NCI-H187 treated with DMSO at 0.1 percent for 48 hours (cell line): ENCODE data around the gene SOCS7.
A peak's percentile ranks its signal among the peaks of the same experiment; 100 is the strongest.

Experiments used
- DNase-seq: peaks from one replicate; lab custom pipeline; 2025; lab: John Stamatoyannopoulos, UW

SOCS7 gene

DNA sequence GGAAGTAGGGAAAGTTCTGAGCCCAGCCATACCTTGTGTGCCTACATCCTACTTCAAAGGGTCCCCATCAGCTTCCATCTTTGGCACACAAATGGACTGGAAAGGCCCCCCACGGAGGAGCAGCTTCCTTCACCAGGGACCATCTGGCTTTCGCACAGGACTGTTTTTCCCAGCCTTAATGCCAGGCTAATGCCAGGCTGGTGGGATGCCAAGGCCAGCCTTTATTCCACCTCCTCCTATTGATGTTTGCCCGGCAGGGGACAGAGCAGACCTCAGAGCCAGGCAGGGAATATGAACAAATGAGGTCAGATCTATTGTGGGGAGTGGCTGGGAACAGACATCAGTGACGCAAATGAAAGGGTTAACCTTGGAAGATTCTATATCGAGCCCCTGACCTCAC lies 13.6 kb upstream of the SOCS7 start:
- DNase-seq, result no peak

DNA sequence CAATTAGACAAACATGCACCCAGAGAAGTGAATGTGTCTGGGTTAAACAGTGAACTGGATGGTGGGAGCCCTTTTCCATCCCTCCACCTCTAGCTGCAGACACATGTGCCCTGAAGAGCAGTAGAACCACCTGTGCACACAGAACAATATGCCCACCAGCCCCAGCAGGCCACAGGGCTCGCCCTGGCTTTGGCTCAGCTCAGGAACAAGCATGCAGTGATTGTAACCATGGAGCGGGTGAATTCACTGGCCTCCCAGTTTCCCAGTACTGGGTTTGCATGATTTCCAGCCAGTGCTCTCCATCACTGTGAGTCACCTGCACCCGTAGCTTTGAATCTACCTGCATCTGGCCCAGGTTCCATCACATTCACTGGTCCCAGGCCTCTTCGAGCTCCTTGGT lies 13.1 kb upstream of the SOCS7 start:
- DNase-seq, result no peak

DNA sequence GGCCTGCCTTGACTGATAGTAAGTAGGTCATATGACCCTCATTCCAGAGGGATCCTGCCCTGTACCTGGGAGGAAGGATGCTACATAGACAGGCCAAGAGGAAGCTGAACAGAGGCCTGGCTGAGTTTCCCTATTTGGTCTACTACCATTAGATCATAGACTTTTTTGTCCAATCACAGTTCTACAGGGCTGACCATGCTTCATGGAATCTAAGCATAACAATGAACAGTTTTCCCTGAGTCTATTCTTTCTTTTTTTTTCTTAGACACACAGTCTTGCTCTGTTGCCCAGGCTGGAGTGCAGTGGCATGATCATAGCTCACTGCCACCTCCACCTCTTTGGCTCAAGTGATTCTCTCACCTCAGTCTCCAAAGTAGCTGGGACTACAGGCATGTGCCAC lies 11.8 kb upstream of the SOCS7 start:
- DNase-seq, result no peak

DNA sequence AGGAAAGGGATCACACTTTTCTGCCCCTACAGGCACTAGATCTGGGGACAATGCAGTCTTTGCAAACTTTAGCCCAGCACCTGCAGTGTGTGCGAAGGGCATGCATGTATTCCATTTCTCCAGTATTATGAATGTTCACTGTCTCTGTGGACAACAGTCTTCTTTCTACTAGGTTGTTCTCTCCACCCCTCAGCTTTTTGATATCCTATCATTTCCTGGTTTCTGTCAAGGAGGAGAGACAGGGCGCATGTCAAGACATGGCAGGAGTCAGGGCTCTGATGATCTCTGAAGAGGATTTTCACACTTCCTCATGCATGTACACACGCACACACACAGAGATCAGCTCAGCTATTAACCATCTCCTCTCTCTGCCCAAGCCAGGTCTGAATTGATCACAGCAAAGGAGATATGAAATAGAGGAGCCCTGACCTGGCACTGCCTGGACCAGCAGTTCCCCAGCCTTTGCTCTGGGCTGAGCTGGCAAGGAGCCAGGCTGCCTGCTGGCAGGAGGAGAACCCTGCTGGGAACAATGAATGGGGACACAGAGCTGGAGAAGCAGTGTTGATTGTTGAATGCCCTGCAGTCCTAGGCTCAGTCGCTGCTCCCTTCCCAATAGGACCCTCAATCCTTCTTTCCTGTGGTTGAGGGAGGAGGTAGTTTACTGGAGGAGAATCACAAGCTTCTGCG lies 10.5 kb upstream of the SOCS7 start:
- peak; percentile 39 for DNase-seq

DNA sequence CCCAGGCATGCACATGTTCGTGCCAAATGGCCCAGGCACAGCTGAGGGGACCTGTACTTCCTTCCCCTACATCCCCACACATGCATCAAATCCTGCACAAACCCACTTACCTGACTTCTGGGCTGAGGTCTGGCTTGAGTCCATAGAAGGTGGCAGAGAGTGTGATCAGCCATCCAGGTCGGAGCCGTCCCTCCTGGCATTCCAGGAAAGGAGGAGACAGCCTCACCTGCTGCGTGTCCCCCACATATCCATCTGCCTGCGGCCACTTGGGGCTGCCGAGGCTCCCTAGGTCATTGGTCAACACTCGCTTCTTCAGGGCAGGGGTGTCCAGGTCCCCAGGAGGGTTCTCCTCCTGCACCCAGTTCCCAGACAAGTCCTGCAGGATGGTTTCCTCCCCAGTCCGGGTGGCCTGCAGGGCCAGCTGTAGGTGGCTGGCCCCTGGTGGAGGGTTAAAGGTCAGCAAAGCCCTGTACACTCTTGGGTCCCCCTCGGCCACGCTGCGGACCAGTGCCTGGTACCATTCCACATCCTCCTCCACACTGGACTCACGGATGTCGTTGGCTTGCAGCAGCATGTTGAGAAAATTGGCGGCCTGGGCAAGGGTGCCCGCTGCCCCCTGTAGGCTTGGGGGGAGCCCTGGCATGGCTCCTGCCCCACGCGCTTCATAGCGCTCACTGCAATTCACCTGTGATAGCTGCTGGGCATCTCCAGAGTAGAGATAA lies 8.6 kb upstream of the SOCS7 start:
- no peak for DNase-seq

DNA sequence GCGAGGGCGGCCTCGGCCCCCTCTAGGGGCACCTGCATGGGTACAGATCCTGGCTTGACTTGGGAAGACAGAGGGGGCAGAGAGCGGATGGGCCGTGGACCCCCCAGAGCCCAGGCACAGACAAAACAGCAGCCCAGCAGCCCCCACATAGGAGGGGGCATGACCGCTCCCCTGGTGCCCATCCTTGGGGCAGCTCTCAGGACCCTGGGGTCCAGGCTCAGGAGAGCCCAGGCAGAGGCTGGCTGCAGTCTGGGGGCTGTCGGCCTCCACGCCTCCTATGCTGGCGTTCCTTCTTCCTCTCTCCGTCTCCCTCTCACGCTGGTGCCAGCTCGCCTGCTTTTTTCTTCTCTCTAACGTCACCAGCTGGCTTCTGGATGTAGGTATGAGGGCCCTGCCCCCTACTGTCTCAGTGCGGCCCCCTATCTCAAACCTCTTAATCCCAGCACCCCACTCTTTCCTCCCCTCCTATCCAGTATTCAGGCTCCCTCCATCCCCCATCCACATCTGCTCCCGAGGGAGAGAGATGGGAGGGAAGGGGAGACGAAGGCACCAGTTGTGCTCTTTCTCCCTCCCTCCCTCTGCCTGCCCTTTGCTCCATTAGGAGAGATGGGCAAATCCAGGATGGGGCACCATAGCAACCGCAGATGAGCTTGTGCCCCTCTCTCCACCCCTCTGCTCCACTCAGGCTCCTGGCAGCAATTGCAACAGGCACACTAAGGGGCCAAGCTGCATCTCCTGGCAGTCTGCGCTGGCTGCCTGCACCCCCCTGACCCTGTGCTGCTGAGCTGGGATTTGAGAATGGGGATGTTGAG lies 7.8 kb upstream of the SOCS7 start, which contains the start of gene GPR179:
Gene GPR179, minus strand, starts transcription at position 349 of the 812 bp plus-strand sequence. Its CDS starts 167 bp downstream, at position 182.
- DNase-seq, result no peak

DNA sequence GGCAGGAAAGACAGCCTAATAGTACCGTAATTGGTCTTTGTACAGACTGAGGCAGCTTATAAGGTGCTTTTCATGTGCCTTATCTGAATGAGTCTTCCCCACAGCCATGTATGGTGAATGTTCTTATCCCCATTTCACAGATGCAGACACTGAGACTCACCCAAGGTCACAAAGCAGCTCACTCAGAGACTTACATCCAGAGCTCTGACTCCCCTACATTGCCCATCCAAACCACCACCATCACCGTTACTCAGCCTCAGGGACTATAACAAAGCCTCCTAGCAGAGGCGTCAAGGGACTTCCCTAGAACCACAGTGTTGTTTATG lies 7.3 kb upstream of the SOCS7 start:
- DNase-seq, result no peak

DNA sequence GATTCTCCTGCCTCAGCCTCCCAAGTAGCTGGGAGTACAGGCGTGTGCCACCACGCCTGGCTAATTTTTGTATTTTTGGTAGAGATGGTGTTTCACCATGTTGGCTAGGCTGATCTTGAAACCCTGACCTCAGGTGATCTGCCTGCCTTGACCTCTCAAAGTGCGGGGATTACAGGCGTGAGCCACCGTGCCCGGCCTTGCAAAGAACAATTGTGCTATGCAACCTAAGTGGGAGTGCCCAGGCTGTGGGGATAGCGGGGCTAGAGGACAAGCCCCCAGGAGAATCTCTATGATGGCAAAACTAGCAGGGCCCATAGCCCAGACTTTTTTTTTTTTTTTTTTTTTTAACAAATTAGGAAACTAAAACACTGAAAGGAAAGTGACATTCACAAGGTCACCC lies 5.9 kb upstream of the SOCS7 start:
- DNase-seq, result no peak

DNA sequence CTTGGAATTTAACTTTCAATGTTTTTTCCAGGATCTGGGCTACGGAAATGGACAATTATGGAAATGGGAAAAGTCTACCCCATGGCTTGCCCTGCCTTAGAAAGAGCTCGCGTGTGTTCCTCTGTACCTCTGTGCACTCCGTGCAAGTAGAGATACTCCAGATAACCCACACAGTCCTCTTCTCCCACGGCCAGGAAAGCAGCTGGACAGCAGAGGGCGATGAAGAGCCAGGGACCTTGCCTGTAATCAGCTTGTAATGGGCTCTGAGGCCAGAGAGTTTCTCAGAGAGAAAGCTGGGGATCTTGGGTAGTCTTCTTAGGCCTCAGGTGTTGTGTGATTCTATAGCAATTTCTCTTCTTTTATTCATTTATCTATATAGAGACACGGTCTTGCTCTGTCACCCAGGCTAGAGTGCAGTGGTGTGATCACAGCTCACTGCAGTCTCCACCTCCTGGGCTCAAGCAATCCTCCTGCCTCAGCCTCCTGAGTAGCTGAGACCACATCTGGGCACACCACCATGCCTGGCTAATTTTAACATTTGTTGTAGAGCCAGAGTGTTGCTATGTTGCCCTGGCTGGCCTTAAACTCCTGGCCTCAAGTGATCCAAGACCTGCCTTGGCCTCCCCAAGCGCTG lies 2.4 kb upstream of the SOCS7 start:
- DNase-seq, result peak; percentile 33

DNA sequence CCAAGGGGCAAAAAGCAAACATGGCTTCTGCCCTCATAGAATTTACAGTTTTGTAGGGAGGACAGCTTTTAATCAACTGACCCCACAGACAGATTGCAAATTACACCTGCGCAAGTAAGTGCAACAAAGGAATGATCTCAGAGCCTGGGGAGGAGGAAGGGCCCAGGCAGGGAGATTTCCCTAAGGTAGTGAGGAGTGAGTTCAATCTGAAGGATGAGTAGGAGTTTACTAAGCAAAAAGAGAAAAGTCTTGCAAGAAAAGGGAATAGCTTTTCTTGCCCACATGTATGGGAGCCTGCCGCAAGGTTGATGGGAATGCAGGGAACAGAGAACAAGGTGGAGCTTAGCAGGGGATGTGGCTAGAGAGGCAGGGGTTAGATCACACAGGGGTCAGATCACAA lies 1.6 kb upstream of the SOCS7 start:
- DNase-seq, result no peak

DNA sequence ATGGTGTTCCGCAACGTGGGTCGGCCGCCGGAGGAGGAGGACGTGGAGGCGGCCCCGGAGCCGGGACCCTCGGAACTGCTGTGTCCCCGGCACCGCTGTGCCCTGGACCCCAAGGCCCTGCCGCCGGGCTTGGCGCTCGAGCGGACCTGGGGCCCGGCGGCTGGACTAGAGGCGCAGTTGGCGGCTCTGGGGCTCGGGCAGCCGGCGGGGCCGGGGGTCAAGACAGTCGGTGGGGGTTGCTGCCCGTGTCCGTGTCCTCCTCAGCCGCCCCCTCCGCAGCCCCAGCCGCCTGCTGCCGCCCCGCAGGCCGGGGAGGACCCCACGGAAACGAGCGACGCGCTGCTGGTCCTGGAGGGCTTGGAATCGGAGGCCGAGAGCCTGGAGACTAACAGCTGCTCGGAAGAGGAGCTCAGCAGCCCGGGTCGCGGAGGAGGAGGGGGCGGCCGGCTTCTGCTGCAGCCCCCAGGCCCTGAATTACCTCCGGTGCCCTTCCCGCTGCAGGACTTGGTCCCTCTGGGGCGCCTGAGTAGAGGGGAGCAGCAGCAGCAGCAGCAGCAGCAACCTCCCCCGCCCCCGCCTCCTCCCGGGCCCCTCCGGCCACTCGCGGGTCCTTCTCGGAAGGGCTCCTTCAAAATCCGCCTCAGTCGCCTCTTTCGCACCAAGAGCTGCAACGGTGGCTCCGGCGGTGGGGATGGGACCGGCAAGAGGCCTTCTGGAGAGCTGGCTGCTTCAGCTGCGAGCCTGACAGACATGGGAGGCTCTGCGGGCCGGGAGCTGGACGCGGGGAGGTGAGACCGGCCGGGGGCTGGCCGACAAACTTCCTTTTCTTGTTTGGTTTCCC lies 821 bp downstream of the SOCS7 start:
- no peak for DNase-seq

DNA sequence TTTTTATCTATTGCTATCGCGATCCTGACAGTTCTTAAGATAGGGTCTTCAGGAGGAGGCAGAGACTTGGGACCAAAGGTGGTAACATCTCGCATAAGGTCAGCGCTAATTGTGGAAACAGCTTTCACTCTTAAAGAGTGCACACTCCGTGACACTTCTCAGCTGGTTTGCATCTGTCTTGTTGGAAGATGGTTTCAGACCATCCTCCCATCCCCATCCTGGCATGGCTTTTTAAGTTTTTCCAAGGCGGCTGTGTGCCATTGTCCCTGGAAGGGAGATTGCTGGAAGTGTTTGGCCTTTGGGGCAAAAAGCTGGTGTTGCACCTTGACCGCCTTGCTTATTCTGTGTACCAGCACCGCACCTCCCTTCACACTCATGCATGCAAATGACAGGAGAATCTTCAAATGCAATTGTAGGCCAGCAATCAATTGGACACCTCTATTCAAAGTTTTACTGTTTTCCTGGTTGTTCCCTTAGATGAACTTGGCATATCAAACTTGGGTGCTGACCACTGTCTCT lies 1.5 kb downstream of the SOCS7 start:
- no peak for DNase-seq

DNA sequence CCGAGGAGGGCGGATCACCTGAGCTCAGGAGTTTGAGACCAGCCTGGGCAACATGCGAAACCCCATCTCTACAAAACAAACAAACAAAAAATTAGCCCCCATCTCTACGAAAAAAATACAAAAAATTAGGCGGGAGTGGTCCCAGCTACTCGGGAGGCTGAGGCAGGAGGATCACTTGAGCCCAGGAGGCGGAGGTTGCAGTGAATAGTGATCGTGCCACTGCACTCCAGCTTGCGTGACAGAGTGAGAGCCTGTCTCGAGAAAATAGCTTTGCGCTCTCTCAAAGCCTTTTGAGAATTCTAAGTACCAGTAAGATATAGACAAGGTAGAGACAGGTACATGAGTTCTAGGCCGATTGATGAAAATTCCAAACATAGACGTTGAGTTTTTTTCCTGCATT lies 2.0 kb downstream of the SOCS7 start:
- no peak for DNase-seq

DNA sequence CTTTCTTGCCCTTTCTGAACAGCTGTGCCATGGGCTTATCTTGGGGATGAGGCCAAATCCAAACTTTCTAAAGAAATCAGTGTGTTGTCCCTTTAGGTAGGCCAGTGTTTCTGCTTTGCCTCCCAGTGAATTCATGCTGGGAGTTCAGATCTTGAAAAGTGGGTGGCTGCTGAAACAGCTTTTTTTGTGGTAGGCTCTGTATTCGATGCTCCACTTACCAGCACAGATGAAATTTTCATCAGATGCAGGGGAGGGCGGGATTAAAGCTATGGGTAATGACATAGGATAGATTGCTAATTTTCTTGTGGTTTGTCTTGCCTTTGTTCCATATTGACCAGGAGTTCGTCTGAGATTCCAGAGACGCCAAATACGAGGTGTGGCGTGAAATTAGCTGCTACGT lies 2.8 kb downstream of the SOCS7 start:
- no peak for DNase-seq

DNA sequence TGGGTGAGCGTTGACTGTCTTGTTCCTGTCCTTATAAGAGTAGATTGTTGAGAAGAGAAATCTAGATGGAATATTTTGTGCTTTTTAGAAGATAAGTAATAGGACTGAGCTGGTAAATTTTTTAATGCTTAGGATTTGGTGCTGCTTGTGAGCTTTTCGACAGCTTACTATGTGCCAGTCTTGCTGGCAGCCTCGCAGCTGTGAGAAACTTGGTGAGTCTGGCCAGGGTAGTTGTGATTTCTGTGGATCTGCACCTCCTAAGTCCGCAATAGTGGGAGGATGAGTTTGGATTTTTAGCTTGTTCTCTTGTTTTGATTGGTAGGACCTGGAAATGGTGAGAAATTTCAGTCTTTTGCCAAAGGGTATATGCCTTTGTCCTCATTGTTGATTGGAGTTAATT lies 3.6 kb downstream of the SOCS7 start:
- DNase-seq, result no peak

DNA sequence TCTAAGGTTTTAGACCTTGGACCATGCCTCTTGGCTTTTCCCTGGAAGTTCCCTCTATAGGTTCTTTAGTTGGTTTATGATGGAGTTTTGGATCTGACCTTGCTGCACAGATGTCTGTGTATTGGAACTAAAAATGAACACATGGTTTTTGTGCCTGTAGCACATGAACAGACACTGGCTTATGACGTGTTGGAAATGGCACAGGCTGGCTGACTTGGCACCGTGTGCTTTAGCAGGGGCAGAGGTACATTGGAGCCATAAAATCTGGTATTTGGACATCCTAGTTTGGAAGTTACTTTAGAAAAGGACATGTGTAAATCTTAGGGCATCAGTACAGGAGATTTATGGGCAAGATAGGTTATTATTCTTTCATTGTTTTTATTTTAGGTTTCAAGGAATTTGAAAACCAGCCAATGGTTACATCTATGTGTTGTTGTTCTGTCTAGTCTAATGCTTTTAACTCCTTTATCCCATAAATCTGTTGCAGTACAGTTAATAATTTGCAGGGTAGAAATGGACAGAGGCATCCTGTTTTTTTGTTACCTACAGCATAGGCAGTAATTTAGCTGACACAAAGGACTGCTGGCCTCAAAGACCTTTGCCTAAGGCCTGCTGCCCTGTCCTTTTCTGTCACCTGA lies 6.0 kb downstream of the SOCS7 start:
- DNase-seq, result no peak

DNA sequence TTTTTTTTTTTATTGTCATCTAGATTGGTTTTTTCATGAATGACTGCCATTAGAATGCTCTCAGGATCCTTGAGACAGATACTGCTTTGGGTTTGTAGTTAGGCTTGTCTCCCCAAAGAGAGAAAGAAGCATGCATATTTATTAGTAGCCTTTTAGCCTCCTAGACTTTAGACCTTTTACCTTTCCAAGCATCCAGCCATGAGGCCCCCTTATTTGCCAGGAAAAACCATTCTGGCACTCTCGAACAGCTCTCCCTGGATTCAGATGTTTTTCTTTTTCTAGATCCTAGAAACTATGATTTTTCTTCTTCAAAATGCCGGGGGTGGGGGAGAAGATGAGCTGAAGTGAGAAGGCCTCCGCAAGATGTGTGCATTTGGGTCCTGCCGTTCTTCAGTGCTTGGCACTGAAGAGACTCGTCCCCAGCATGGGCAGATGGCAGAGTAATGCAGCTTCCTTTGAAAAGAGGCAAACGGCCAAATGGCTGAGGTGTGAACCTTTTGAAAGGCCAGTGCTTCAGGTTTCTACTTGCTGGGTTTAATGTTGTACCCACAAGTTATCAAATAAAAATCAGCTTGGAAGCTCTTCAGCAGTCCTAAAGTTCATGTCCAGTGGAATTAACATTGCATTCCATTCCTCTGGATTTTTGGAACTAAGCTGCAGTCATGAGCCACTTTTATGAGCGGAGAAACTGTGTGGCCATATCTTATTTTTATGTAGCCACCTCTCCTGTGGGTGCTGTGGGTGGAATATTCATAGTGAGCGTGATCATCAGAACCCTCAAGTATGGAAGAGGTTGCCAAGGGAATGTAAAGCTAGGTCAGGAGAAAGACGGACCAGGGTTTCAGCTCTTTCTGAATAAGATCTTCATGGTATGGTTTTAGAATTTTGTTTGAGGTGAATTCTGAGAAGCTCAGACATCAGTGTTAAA lies 7.2 kb downstream of the SOCS7 start:
- no peak for DNase-seq

DNA sequence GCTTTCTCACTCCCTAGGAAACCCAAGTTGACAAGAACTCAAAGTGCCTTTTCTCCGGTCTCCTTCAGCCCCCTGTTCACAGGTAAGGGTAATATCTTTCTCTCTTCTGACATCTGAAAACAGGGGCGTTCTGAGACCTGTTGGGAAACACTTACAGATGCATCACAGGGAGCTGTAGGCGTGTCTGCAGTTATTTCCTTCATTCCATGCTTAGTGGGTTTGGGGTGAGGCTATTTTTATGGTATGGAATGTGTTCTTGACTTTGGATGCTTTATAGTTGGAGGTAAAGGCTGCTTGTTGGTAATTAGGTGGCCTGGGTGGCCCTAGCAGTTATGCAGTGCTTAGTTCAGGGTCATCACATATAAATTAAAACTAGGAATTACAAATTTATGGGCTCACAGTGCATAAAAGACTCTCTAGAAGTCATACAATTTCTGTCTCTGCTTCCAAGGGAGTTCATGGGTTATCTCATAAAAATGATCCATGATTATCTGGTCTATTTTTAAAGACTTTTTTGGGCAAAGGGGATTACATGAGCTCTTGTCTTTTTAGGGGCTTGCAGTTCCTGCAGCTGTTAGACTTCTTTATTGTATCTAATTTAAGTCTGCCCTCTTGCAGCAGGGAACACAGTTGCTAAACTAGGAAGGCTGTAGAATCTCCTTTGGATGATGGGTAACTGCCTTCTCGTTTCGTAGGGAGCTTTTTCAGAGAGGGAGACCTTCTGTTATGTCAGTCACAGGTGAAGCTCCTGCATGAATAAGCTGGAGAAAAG lies 10.2 kb downstream of the SOCS7 start:
- DNase-seq, result no peak

DNA sequence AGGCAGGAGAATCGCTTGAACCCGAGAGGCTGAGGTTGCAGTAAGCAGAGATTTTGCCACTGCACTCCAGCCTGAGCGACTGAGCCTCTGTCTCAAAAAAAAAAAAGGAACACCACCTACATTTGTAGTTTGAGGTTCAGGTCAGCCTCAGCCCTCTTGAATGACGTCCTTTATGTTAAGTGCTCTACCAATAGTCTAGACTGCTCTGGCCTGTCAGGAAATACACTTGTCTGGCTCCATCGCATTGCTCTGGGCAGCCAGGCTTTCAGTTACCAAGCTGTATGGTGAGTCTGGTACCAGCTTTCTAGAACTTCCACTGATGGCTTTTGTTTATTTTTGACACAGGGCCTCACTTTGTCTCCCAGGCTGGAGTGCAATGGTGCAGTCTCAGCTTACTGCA lies 11.4 kb downstream of the SOCS7 start:
- no peak for DNase-seq
